ENCODE data around the gene TMEM167A.

DNA sequence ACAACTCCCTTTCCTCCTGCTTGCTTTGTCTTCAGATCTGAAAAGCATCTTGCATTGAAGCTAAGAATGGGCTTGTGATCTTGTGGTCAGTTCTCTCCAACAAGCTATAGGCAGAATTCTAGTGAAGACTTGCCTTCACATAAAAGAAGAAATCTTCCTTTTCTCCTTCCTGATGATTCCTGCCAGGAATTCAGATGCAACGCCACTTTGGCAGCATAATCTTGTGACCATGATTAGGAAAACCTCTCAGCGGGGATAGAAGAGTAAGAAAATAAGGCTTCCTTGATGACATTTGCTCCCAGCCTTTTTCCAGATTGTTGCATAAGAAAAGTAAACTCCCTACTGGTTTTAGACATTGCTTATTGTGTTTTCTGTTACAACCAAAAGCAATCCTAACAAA is 73.4 kb downstream of the TMEM167A start:
- TF ChIP-seq POLR2A (IDR thresholded peaks at IDR 0.05; ENCODE audit: low read length) (no peak), GATA1 (IDR thresholded peaks at IDR 0.05; ENCODE audit: low read depth, low read length) (no peak)

Data from erythroblast (primary cell).